DMS153 treated with DMSO at 0.1 percent for 48 hours (cell line): ENCODE measurements around the gene CATSPER3.

Source experiments
- DNase-seq: peaks from one replicate; lab custom pipeline; 2025; ENCODE audit not compliant: unreplicated experiment; lab: John Stamatoyannopoulos, UW

CATSPER3 gene

GRCh38 chr5:135009736-135010501, 42.2 kb downstream of the CATSPER3 start:
- DNase-seq = no peak

- DNase-seq = no peak
These were observed 43.0 kb downstream of the CATSPER3 start for GRCh38 chr5:135010502-135011354.

- no peak for DNase-seq
These were observed 43.8 kb downstream of the CATSPER3 start for GRCh38 chr5:135011355-135012032.

GRCh38 chr5:135012033-135012588, 44.4 kb downstream of the CATSPER3 start:
- no peak for DNase-seq

GRCh38 chr5:135012951-135013391, 45.3 kb downstream of the CATSPER3 start:
- no peak for DNase-seq

- no peak for DNase-seq
These were observed 45.7 kb downstream of the CATSPER3 start for GRCh38 chr5:135013445-135013844.

GRCh38 chr5:135013947-135014570, 46.4 kb downstream of the CATSPER3 start:
- DNase-seq = no peak

- no peak for DNase-seq
These were observed 48.2 kb downstream of the CATSPER3 start for GRCh38 chr5:135015942-135016341.

- no peak for DNase-seq
These were observed 49.2 kb downstream of the CATSPER3 start for GRCh38 chr5:135016861-135017290.

- DNase-seq = no peak
These were observed 50.8 kb downstream of the CATSPER3 start for GRCh38 chr5:135018457-135018856.

- no peak for DNase-seq
These were observed 51.6 kb downstream of the CATSPER3 start for GRCh38 chr5:135019314-135019713.

- no peak for DNase-seq
These were observed 52.6 kb downstream of the CATSPER3 start for GRCh38 chr5:135020111-135020895.

GRCh38 chr5:135024956-135025729, 57.4 kb downstream of the CATSPER3 start:
- DNase-seq = no peak

GRCh38 chr5:135025730-135026644, 58.3 kb downstream of the CATSPER3 start:
- DNase-seq = no peak

- DNase-seq = no peak
These were observed 59.0 kb downstream of the CATSPER3 start for GRCh38 chr5:135026645-135027265.

GRCh38 chr5:135027266-135027696, 59.6 kb downstream of the CATSPER3 start:
- no peak for DNase-seq
